C4-2B (cell line): Measurements from ENCODE around the gene CD247.

Source experiments
- H3K27ac ChIP-seq: fragments of 450-650 bp; 2 replicates; pipeline ENCODE4 v1.5.1; 2017
- CTCF ChIP-seq: fragments of 450-650 bp; conservative IDR thresholded peaks from 2 replicates; pipeline ENCODE4 v1.5.1; 2017; ENCODE audit warnings: mild to moderate bottlenecking
- ZFX ChIP-seq: fragments of 450-650 bp; IDR thresholded peaks from 2 replicates; pipeline ENCODE4 v1.6.1; 2017

Gene CD247

GRCh38 chr1:167438171-167439138, 79.9 kb downstream of the CD247 start:
- no peak overlapping the region for H3K27ac ChIP-seq
- TF ChIP-seq ZFX (no peak), CTCF (no peak)

GRCh38 chr1:167435484-167435883, 82.8 kb downstream of the CD247 start:
- TF ChIP-seq ZFX = no peak
- no peak for TF ChIP-seq CTCF
- H3K27ac ChIP-seq = no peak overlapping the region

- H3K27ac ChIP-seq = no peak overlapping the region
- no peak for TF ChIP-seq CTCF
- TF ChIP-seq ZFX = no peak
Observed at GRCh38 chr1:167434306-167434705, 84.0 kb downstream of the CD247 start.

- H3K27ac ChIP-seq = no peak overlapping the region
- TF ChIP-seq ZFX (no peak), CTCF (no peak)
Observed at GRCh38 chr1:167433884-167434283, 84.4 kb downstream of the CD247 start.

GRCh38 chr1:167432780-167433179, 85.5 kb downstream of the CD247 start:
- no peak overlapping the region for H3K27ac ChIP-seq
- no peak for TF ChIP-seq CTCF
- no peak for TF ChIP-seq ZFX

GRCh38 chr1:167431909-167432650, 86.2 kb downstream of the CD247 start:
- H3K27ac ChIP-seq = no peak overlapping the region
- no peak for TF ChIP-seq CTCF
